HG03571 (cell line): ENCODE measurements around the gene MACROD1.

Experiments used
- ATAC-seq: cut with Tn5 transposase; IDR thresholded peaks from one replicate; pipeline ENCODE4 v1.9.1; 2021; ENCODE audit not compliant: unreplicated experiment

MACROD1 gene

GRCh38 chr11:64020976-64021756 lies 144.7 kb downstream of the MACROD1 start:
- no peak for ATAC-seq

- ATAC-seq, result no peak
Observed at GRCh38 chr11:64019106-64020037, 146.5 kb downstream of the MACROD1 start.

GRCh38 chr11:64018310-64018709 lies 147.6 kb downstream of the MACROD1 start:
- no peak for ATAC-seq

- ATAC-seq, result no peak
Observed at GRCh38 chr11:64017945-64018224, 148.0 kb downstream of the MACROD1 start.

- ATAC-seq, result no peak
Observed at GRCh38 chr11:64015935-64016845, 149.7 kb downstream of the MACROD1 start.

- ATAC-seq, result no peak
Observed at GRCh38 chr11:64015510-64015909, 150.4 kb downstream of the MACROD1 start.

- ATAC-seq, result no peak
Observed at GRCh38 chr11:64014356-64014755, 151.6 kb downstream of the MACROD1 start.

- no peak for ATAC-seq
Observed at GRCh38 chr11:64013141-64013896, 152.6 kb downstream of the MACROD1 start.

GRCh38 chr11:64011371-64011770 lies 154.5 kb downstream of the MACROD1 start:
- ATAC-seq, result no peak

- no peak for ATAC-seq
Observed at GRCh38 chr11:64010783-64011182, 155.1 kb downstream of the MACROD1 start.

GRCh38 chr11:64009710-64010109 lies 156.2 kb downstream of the MACROD1 start:
- ATAC-seq, result no peak

GRCh38 chr11:64008914-64009633 lies 156.8 kb downstream of the MACROD1 start:
- ATAC-seq, result no peak

- no peak for ATAC-seq
Observed at GRCh38 chr11:64008283-64008913, 157.5 kb downstream of the MACROD1 start.

GRCh38 chr11:64007629-64008282 lies 158.2 kb downstream of the MACROD1 start:
- ATAC-seq, result no peak

- no peak for ATAC-seq
Observed at GRCh38 chr11:64007160-64007628, 158.7 kb downstream of the MACROD1 start.

- ATAC-seq, result no peak
Observed at GRCh38 chr11:64006398-64006797, 159.5 kb downstream of the MACROD1 start.

GRCh38 chr11:64005691-64006090 lies 160.2 kb downstream of the MACROD1 start:
- ATAC-seq, result no peak

- no peak for ATAC-seq
Observed at GRCh38 chr11:64004590-64004984, 161.3 kb downstream of the MACROD1 start.
